Effector memory CD8-positive, alpha-beta T cell (primary cell): Measurements from ENCODE around the gene ZNF133.

ENCODE experiments used
- ATAC-seq: fragments of 150-1000 bp; cut with Tn5 transposase; replicated peaks from 2 replicates; pipeline ENCODE4 v1.10.0; 2021; ENCODE audit warnings: mild to moderate bottlenecking, moderate library complexity
- DNase-seq, 3 experiments: peaks; one replicate each; pipeline ENCODE4 v3.0.0; 2021
- H3K27ac Mint-ChIP-seq, 2 donors: one replicate each; pipeline ENCODE4 v1.8.0; 2022; ENCODE audit warnings: mild to moderate bottlenecking in 2 of 2, mixed read lengths in 2 of 2, moderate library complexity in 2 of 2
- H3K27me3 Mint-ChIP-seq, 2 donors: one replicate each; pipeline ENCODE4 v1.8.0; 2022; ENCODE audit warnings: mixed read lengths in 2 of 2
- H3K36me3 Mint-ChIP-seq: one replicate; pipeline ENCODE4 v1.8.0; 2022; ENCODE audit warnings: mild to moderate bottlenecking, moderate library complexity, mixed read lengths; ENCODE audit not compliant: insufficient read depth
- H3K4me1 Mint-ChIP-seq, 2 donors: one replicate each; pipeline ENCODE4 v1.8.0; 2022; ENCODE audit warnings: low read depth in 2 of 2, mixed read lengths in 2 of 2
- H3K4me3 Mint-ChIP-seq, 2 donors: one replicate each; pipeline ENCODE4 v1.8.0; 2022; ENCODE audit warnings: mild to moderate bottlenecking in 2 of 2, mixed read lengths in 2 of 2, moderate library complexity in 2 of 2
- H3K9me3 Mint-ChIP-seq, 2 donors: one replicate each; pipeline ENCODE4 v1.8.0; 2022; ENCODE audit warnings: mixed read lengths in 2 of 2

The ZNF133 gene

DNA sequence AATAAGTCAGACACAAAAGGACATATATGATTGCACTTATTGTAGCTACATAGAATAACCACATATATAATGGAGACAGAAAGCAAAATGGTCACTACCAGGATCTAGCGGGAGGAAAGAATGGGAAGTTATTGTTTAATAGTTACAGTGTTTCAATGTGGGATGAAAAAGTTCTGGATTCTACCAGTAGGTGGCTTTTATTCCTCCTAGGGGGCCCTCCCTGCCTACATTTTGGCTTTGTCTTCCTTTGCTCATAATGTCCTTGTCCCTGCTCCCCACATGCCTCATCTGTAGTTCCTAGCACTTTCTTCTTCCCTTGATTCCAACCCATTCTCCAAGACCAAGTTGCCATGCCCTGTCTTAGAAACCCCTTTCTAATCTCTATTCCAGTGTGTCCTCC lies 16.3 kb downstream of the ZNF133 start:
- no peaks in the 10 kb centered on the region for H3K27me3 Mint-ChIP-seq
- no peak overlapping the region for H3K4me3 Mint-ChIP-seq
- H3K36me3 Mint-ChIP-seq = no peaks in the 10 kb centered on the region
- no peak for DNase-seq
- H3K27ac Mint-ChIP-seq = no peak overlapping the region
- ATAC-seq = no peak
- peaks cover 0 to 7% of the 10 kb centered on the region in 2 donors for H3K4me1 Mint-ChIP-seq
- H3K9me3 Mint-ChIP-seq = no peaks in the 10 kb centered on the region

DNA sequence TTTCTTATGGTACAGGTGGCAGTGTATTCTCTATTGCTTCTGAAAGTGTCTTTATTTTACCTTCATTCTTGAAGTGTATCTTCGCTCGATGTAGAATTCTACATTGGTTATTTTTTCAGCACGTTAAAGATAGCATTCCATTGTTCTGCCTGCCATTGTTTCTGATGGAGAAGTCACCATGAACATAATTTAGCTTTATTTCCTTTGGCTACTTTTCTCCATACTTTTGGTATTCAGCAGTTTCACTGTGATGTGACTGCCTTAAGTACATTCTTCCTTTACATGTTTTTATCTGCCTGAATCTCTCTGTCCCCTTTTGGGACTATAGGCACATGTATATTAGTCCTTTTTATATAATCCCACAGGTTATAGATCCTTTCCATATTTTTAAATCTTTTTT lies 19.0 kb downstream of the ZNF133 start:
- Mint-ChIP-seq H3K27me3 (no peaks in the 10 kb centered on the region), H3K27ac (no peak overlapping the region), H3K36me3 (no peaks in the 10 kb centered on the region), H3K9me3 (no peaks in the 10 kb centered on the region), H3K4me1 (peaks cover 0 to 7% of the 10 kb centered on the region in 2 donors), H3K4me3 (no peak overlapping the region)
- ATAC-seq (no peak), DNase-seq (no peak)

DNA sequence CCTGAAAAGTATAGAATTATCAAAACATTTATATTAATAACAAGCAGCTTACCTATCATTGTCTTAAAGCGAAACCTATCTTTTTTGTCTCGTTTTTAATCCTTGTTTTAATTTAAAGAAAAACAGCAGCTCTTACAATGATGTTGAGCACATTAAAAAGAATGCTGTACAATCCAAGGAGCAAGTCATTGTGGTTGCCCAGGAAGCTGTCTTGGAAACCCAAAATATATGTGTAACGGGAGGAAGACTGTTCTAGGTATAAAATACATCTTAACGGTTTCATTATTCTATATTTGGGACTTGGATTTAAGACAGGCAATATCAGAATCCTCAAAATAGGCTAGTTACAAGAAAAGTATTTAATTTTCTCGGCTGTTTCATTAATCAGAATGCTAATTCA lies 21.7 kb downstream of the ZNF133 start:
- Mint-ChIP-seq H3K9me3 (no peaks in the 10 kb centered on the region), H3K27ac (no peak overlapping the region), H3K36me3 (no peaks in the 10 kb centered on the region), H3K4me3 (no peak overlapping the region), H3K27me3 (no peaks in the 10 kb centered on the region), H3K4me1 (peaks cover 0 to 7% of the 10 kb centered on the region in 2 donors)
- ATAC-seq = no peak
- no peak for DNase-seq

DNA sequence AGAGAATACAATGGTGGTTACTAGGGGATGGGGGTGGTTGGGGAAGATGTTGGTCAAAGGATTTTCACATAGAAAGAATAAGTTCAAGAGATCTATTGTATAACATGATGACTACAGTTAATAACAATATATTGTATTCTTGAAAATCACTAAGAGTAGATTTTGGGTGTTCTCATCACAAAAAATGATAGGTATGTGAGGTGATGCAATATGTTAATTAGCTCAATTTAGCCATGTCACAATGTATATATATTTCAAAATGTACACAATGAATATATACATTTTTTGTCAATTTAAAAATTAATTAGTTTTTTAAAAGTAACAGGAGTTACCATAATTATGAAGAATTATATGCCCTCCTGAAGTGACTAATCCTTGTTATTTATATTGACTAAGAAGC lies 22.3 kb downstream of the ZNF133 start:
- Mint-ChIP-seq H3K27me3 (no peaks in the 10 kb centered on the region), H3K36me3 (no peaks in the 10 kb centered on the region), H3K4me3 (no peak overlapping the region), H3K4me1 (peaks cover 0 to 3% of the 10 kb centered on the region in 2 donors), H3K27ac (no peak overlapping the region), H3K9me3 (no peaks in the 10 kb centered on the region)
- DNase-seq = no peak
- no peak for ATAC-seq

DNA sequence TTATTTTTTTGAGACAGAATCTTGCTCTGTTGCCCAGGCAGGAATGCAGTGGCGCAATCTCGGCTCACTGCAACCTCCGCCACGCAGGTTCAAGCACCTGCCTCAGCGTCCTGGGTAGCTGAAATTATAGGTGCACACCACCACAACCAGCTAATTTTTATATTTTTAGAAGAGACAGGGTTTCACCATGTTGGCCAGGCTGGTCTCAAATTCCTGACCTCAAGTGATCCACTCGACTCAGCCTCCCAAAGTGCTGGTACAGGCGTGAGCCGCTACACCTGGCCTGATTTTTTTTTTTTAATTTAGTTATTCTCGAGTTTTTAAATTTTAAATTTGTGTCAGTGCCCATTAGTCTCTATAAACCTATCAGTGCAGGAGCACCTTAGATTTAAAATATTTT lies 24.4 kb downstream of the ZNF133 start:
- Mint-ChIP-seq H3K9me3 (no peaks in the 10 kb centered on the region), H3K36me3 (no peaks in the 10 kb centered on the region), H3K27me3 (no peaks in the 10 kb centered on the region), H3K4me3 (no peak overlapping the region), H3K4me1 (peaks cover 0 to 3% of the 10 kb centered on the region in 2 donors), H3K27ac (no peak overlapping the region)
- DNase-seq (no peak), ATAC-seq (no peak)

DNA sequence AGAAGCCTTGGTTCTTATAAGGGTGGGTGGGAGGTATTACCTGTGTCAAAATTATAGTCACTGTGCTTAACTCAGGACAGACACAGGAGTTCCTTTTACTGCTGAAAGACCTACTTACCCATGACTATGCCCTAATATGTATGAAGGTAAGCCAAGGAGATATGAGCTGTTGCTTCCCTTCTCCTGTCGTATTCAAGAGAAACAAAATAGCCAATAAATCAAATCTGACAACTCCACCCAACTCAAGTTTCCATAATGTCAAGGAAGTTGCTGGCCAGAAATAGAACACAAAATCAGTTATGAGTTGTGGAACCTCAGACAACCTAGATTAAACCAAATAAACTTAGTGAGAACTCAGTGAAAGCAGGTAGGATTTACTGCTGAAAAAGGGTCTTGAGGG lies 25.1 kb downstream of the ZNF133 start:
- H3K4me3 Mint-ChIP-seq = no peak overlapping the region
- H3K27ac Mint-ChIP-seq = no peak overlapping the region
- H3K27me3 Mint-ChIP-seq = no peaks in the 10 kb centered on the region
- no peaks in the 10 kb centered on the region for H3K9me3 Mint-ChIP-seq
- H3K36me3 Mint-ChIP-seq = no peaks in the 10 kb centered on the region
- peaks cover 0 to 3% of the 10 kb centered on the region in 2 donors for H3K4me1 Mint-ChIP-seq
- ATAC-seq (no peak), DNase-seq (no peak)

DNA sequence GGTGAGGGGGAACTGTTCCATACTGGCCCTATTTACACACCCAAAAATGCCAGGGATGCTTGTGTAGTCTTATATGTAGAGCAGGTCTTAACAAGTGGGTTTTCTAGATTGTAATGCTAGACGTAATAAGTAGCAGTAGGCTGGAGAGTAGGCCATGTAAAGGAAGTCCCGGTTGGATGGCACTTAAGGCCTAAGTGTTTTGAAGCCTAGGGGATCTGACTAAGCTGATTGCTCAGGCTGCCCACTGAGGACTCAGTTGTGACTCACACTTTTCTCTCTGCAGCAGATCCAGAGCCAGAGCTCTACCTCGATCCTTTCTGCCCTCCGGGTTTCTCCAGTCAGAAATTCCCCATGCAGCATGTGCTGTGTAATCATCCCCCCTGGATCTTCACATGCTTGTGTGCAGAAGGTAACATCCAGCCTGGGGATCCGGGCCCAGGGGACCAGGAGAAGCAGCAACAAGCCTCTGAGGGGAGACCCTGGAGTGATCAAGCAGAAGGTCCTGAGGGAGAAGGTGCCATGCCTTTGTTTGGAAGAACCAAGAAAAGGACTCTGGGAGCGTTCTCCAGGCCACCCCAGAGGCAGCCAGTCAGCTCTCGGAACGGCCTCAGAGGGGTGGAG lies 26.6 kb downstream of the ZNF133 start:
- DNase-seq = no peak
- Mint-ChIP-seq H3K27ac (no peak overlapping the region), H3K36me3 (no peaks in the 10 kb centered on the region), H3K27me3 (no peaks in the 10 kb centered on the region), H3K4me1 (no peaks in the 10 kb centered on the region), H3K9me3 (no peaks in the 10 kb centered on the region), H3K4me3 (no peak overlapping the region)
- ATAC-seq = no peak

DNA sequence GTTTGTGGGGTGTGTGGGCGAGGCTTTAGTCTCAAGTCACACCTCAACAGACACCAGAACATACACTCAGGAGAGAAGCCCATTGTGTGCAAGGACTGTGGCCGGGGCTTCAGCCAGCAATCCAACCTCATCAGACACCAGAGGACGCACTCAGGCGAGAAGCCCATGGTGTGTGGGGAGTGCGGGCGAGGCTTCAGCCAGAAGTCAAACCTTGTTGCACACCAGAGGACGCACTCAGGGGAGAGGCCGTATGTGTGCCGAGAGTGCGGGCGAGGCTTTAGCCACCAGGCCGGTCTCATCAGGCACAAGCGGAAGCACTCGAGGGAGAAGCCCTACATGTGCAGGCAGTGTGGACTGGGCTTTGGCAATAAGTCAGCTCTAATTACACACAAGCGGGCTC lies 27.8 kb downstream of the ZNF133 start:
- DNase-seq (no peak), ATAC-seq (no peak)
- H3K27me3 Mint-ChIP-seq = no peaks in the 10 kb centered on the region
- no peak overlapping the region for H3K4me3 Mint-ChIP-seq
- no peaks in the 10 kb centered on the region for H3K9me3 Mint-ChIP-seq
- H3K27ac Mint-ChIP-seq = no peak overlapping the region
- no peaks in the 10 kb centered on the region for H3K4me1 Mint-ChIP-seq
- H3K36me3 Mint-ChIP-seq = no peaks in the 10 kb centered on the region

DNA sequence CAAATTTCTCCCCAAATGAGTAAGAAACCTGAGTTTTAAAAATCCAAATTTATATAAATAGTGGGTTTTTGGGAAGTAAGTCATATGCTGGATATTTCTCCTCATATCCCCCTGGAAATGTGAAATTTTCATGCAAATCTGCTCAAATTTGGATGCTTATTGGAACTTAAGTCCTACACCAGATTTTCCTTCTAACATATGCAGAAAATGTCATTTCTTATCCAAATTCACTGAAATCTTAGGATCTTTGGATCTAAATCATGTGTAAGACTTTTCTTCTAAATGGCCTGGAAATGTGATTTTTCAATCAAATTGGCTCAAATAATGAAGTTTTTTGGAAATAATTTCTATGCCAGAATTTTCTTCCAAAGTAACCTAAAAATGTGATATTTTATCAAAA lies 33.0 kb downstream of the ZNF133 start:
- Mint-ChIP-seq H3K36me3 (no peaks in the 10 kb centered on the region), H3K27ac (no peak overlapping the region), H3K4me3 (no peak overlapping the region), H3K9me3 (no peaks in the 10 kb centered on the region), H3K27me3 (no peaks in the 10 kb centered on the region), H3K4me1 (no peaks in the 10 kb centered on the region)
- ATAC-seq (no peak), DNase-seq (no peak)

DNA sequence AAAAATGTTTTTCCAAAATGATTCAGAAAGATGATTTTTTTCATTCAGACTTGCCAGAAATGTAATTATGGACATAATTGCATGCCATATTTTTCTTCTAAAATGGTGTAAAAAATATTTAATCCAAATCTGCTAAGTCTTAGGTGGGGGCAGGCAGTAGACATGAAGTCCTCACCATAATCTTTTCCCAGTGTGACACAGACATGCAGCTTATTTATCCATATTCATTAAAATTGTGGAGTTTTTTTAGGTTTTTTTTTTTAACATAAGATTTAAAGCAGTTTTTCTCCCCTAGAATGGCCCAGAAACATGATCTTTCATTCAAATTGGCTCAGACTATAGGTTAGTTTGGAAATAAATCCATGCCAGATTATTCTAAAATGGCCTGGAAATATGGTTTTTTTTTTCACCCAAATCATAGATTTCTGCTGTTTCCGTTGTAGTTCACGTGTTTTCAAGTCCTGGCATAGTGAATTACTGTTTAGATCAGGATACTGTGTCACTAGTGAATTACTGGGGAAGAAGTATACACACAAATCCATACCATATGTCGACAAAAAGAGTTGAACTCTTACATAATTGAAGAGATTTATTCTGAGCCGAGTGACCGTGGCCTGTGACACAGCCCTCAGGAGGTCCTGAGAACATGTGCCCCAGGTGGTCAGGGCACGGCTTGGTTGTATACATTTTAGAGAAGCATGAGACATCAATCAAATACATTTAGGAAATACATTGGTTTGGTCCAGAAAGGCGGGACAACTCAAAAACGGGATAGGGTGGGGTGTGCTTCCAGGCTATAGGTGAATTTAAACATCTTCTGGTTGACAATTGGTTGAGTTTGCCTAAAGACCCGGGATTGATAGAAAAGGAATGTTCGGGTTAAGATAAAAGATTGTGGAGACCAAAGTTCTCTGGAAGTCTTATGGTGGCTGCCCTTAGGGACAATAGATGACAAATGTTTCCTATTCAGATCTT lies 33.9 kb downstream of the ZNF133 start:
- Mint-ChIP-seq H3K27me3 (no peaks in the 10 kb centered on the region), H3K9me3 (no peaks in the 10 kb centered on the region), H3K4me1 (no peaks in the 10 kb centered on the region), H3K27ac (no peak overlapping the region), H3K4me3 (no peak overlapping the region), H3K36me3 (no peaks in the 10 kb centered on the region)
- DNase-seq (no peak), ATAC-seq (no peak)

DNA sequence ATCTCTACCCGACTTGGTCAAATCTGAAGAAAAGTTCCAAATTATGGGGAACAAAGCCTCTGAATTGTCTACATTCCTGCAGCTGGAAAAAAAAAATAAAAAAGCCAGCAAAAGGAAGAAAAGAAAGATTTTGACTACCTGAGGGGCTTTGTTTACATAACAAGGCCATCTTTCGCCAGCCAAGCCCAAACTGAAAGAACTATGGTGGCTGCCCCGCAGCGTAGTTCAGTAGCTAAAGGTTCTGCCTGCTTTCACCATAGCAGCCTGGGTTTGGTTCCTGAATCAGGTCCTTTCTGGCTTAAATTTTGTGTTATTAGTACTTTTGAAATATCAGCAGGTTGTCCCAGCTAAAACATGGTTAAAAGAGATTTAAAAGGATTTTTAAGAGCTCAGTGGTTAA lies 35.4 kb downstream of the ZNF133 start:
- Mint-ChIP-seq H3K27me3 (no peaks in the 10 kb centered on the region), H3K9me3 (no peaks in the 10 kb centered on the region), H3K36me3 (no peaks in the 10 kb centered on the region), H3K4me3 (no peak overlapping the region), H3K4me1 (no peaks in the 10 kb centered on the region), H3K27ac (no peak overlapping the region)
- ATAC-seq (no peak), DNase-seq (no peak)

DNA sequence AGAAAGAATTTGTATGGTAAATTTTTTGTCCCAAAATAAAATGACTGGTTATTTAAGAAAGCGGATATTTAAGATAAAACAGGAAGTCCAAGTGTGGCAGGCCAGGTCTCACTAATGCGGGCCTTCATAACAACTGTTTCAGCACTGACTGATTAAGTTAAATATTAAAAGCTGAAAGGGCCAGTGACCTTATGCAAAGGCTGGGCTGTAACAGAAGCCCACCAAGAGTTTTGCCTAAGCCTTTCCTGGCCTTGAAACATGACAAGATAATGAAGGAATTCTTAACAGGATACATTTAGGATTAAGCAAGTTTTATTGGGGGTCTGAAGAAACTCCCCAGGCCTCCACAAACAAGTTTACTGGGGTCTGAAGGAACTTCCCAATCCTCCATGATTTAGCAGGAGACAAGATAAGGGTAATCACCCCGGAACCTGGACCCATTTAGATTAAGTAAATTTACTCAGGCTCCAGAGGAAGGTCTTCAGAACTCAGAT lies 36.3 kb downstream of the ZNF133 start:
- H3K4me1 Mint-ChIP-seq = no peaks in the 10 kb centered on the region
- H3K4me3 Mint-ChIP-seq = no peak overlapping the region
- H3K27ac Mint-ChIP-seq = no peak overlapping the region
- H3K27me3 Mint-ChIP-seq = no peaks in the 10 kb centered on the region
- H3K9me3 Mint-ChIP-seq = no peaks in the 10 kb centered on the region
- ATAC-seq (no peak), DNase-seq (no peak)
- H3K36me3 Mint-ChIP-seq = no peaks in the 10 kb centered on the region

DNA sequence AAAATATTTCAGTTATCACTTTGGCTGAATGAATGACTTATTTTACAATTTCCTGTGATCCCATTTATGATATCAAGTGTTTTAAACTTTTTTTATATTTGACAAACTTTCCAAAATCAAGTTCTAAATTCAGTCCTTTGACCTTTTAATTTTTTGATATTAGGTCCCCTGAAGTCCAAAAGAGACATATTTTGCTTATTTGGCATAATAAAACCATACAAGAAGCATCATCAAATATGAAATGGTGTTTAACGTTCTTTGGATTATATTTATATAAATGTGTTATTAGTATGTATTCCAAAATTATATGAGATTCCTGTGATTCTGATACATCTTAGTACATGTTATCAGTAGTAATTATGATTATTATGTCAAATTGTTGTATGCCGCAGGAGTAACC lies 38.7 kb downstream of the ZNF133 start:
- Mint-ChIP-seq H3K27ac (no peak overlapping the region), H3K9me3 (peaks cover 7 to 15% of the 10 kb centered on the region in 2 donors), H3K36me3 (no peaks in the 10 kb centered on the region), H3K4me1 (no peaks in the 10 kb centered on the region), H3K27me3 (no peaks in the 10 kb centered on the region), H3K4me3 (no peak overlapping the region)
- no peak for DNase-seq
- no peak for ATAC-seq

DNA sequence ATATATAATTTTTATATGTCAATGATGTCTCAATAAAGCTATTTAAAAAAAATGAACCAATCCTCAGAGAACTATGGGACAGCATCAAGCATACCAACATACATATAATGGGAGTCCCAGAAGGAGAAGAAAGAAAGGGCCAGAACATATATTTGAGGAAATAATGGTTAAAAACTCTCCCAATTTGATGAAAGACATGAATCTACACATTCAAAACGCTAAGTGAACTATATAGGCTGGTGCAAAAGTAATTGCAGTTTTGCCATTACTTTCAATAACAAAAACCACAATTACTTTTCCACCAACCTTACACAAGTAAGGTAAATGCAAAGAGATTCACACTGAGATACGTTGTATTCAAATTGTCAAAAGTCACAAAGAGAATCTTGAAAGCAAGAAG lies 43.4 kb downstream of the ZNF133 start:
- Mint-ChIP-seq H3K27me3 (peaks cover 0 to 15% of the 10 kb centered on the region in 2 donors), H3K27ac (no peak overlapping the region), H3K9me3 (peaks cover 17 to 39% of the 10 kb centered on the region in 2 donors), H3K4me3 (no peak overlapping the region), H3K36me3 (no peaks in the 10 kb centered on the region), H3K4me1 (no peaks in the 10 kb centered on the region)
- no peak for DNase-seq
- no peak for ATAC-seq
